ENCODE results near the gene GSDME. TPM values are rescaled to one million over a fixed set of nuclear protein-coding genes. Genes with fewer than 3 reads are reported as not detected.

Gene GSDME
- total and polyA plus RNA-seq, 2 experiments from 2014 or later, result 35.1 to 48.1 TPM

- no peaks in the 10 kb centered on the region for H4K20me1 ChIP-seq (ENCODE audit: insufficient read depth, poor library complexity, severe bottlenecking)
- DNase-seq (ENCODE audit: low spot score), result no peak
- no peak for TF ChIP-seq CTCF (IDR thresholded peaks at IDR 0.05; ENCODE audit: poor library complexity)
- no peaks in the 10 kb centered on the region for H3K27me3 ChIP-seq
- H3K9me3 ChIP-seq (ENCODE audit: low read depth), result no peaks in the 10 kb centered on the region
- H3K9me2 ChIP-seq (replicated peaks; ENCODE audit: insufficient read depth), result no peaks in the 10 kb centered on the region
- no peak overlapping the region for H3K4me3 ChIP-seq
- H3K4me2 ChIP-seq, result no peak overlapping the region
- H2AFZ ChIP-seq, result no peak overlapping the region
- peaks cover 28% of the 10 kb centered on the region for H3K79me2 ChIP-seq
- H3K27ac ChIP-seq, result no peak overlapping the region
- peaks cover 10% of the 10 kb centered on the region for H3K4me1 ChIP-seq (ENCODE audit: insufficient read depth)
- H3K36me3 ChIP-seq (replicated peaks; ENCODE audit: insufficient read depth, low read depth), result no peaks in the 10 kb centered on the region
These were observed 86.5 kb downstream of the GSDME start for GRCh38 chr7:24670782-24671181.

- Histone ChIP-seq H3K79me2 (peaks cover 28% of the 10 kb centered on the region), H3K27ac (no peak overlapping the region), H3K4me3 (no peak overlapping the region), H4K20me1 (ENCODE audit: insufficient read depth, poor library complexity, severe bottlenecking) (no peaks in the 10 kb centered on the region), H3K4me1 (ENCODE audit: insufficient read depth) (peaks cover 10% of the 10 kb centered on the region), H3K4me2 (no peak overlapping the region), H3K36me3 (replicated peaks; ENCODE audit: insufficient read depth, low read depth) (no peaks in the 10 kb centered on the region), H3K9me2 (replicated peaks; ENCODE audit: insufficient read depth) (no peaks in the 10 kb centered on the region), H2AFZ (no peak overlapping the region), H3K9me3 (ENCODE audit: low read depth) (no peaks in the 10 kb centered on the region), H3K27me3 (no peaks in the 10 kb centered on the region)
- no peak for DNase-seq (ENCODE audit: low spot score)
- no peak for TF ChIP-seq EZH2phosphoT487 (IDR thresholded peaks at IDR 0.05; ENCODE audit: low read depth, severe bottlenecking, unreplicated experiment)
These were observed 87.2 kb downstream of the GSDME start for GRCh38 chr7:24669971-24670591.

GRCh38 chr7:24668927-24669635 is 88.2 kb downstream of the GSDME start:
- peak; percentile 53 for DNase-seq (ENCODE audit: low spot score)
- Histone ChIP-seq H2AFZ (no peak overlapping the region), H3K36me3 (replicated peaks; ENCODE audit: insufficient read depth, low read depth) (no peaks in the 10 kb centered on the region), H3K4me1 (ENCODE audit: insufficient read depth) (peaks cover 10% of the 10 kb centered on the region), H3K79me2 (peaks cover 21% of the 10 kb centered on the region), H3K9me2 (replicated peaks; ENCODE audit: insufficient read depth) (no peaks in the 10 kb centered on the region), H3K27ac (peak overlapping the region; percentile 32), H3K4me2 (no peak overlapping the region), H3K27me3 (no peaks in the 10 kb centered on the region), H4K20me1 (ENCODE audit: insufficient read depth, poor library complexity, severe bottlenecking) (no peaks in the 10 kb centered on the region), H3K9me3 (ENCODE audit: low read depth) (no peaks in the 10 kb centered on the region), H3K4me3 (no peak overlapping the region)
- WGBS (ENCODE audit: low lambda C conversion rate, missing lambda C conversion rate), result 66% methylated on average over 3 of the region's 3 CpGs
- TF ChIP-seq EZH2 (IDR thresholded peaks at IDR 0.05; ENCODE audit: borderline replicate concordance) (no peak), CTCF (IDR thresholded peaks at IDR 0.05; ENCODE audit: poor library complexity) (no peak)

- Histone ChIP-seq H4K20me1 (ENCODE audit: insufficient read depth, poor library complexity, severe bottlenecking) (no peaks in the 10 kb centered on the region), H2AFZ (no peak overlapping the region), H3K9me2 (replicated peaks; ENCODE audit: insufficient read depth) (no peaks in the 10 kb centered on the region), H3K4me1 (ENCODE audit: insufficient read depth) (peaks cover 10% of the 10 kb centered on the region), H3K4me3 (no peak overlapping the region), H3K27ac (no peak overlapping the region), H3K4me2 (no peak overlapping the region), H3K27me3 (no peaks in the 10 kb centered on the region), H3K36me3 (replicated peaks; ENCODE audit: insufficient read depth, low read depth) (no peaks in the 10 kb centered on the region), H3K9me3 (ENCODE audit: low read depth) (no peaks in the 10 kb centered on the region), H3K79me2 (no peaks in the 10 kb centered on the region)
- WGBS (ENCODE audit: low lambda C conversion rate, missing lambda C conversion rate), result 26% methylated on average over 4 of the region's 4 CpGs
- TF ChIP-seq CTCF (IDR thresholded peaks at IDR 0.05; ENCODE audit: poor library complexity) (peak; percentile 72), EZH2 (IDR thresholded peaks at IDR 0.05; ENCODE audit: borderline replicate concordance) (no peak), EZH2phosphoT487 (IDR thresholded peaks at IDR 0.05; ENCODE audit: low read depth, severe bottlenecking, unreplicated experiment) (no peak)
- peak; percentile 68 for DNase-seq (ENCODE audit: low spot score)
These were observed 91.5 kb downstream of the GSDME start for GRCh38 chr7:24665564-24666294.
